G401 (cell line): ENCODE measurements around the gene USP34. TPM values are rescaled to one million over a fixed set of nuclear protein-coding genes. Genes with fewer than 3 reads are reported as not detected.
"Not testable (repeated sequence)": the region's sequence is repeated elsewhere in the genome, so short reads cannot be mapped to it uniquely, and the experiment has no call there.

ENCODE experiments used
- DNase-seq: peaks from one replicate; pipeline ENCODE4 v3.0.0-alpha.2; 2015; ENCODE audit warnings: low spot score
- in situ Hi-C: cut with HindIII; loops from 2 replicates; pipeline ENCODE4 v1.10.0; 2016; ENCODE audit warnings: low sequenced_read_pairs, mixed read lengths
- total RNA-seq: library from RNA; depleted of rRNA; stranded (reverse); fragments of >200 nt; shearing (Covaris generic); gene quantifications from 2 replicates; pipeline ENCODE4 v1.2.3, GENCODE V29; 2014

USP34 gene
- total RNA-seq, 1 experiment from 2014 or later: 117 TPM

- in situ Hi-C loops, DNase-seq: not testable (repeated sequence)
These were observed 2.7 kb downstream of the USP34 start for GRCh38 chr2:61468231-61468630.

GRCh38 chr2:61465045-61465444 lies 5.8 kb downstream of the USP34 start:
- no peak for DNase-seq
- in situ Hi-C loops: no loop called here

- in situ Hi-C loops: no loop called here
- peak; percentile 57 for DNase-seq
These were observed 7.0 kb downstream of the USP34 start for GRCh38 chr2:61463769-61464475.

GRCh38 chr2:61461404-61461803 lies 9.5 kb downstream of the USP34 start:
- DNase-seq: no peak
- in situ Hi-C loops: no loop called here

- in situ Hi-C loops: no loop called here
These were observed 10.7 kb downstream of the USP34 start for GRCh38 chr2:61460163-61460562.

GRCh38 chr2:61456746-61457420 lies 14.0 kb downstream of the USP34 start:
- in situ Hi-C loops: no loop called here

More at GRCh38 chr2:61460163-61460562, 10.7 kb downstream of the USP34 start:
- no peak for DNase-seq

GRCh38 chr2:61456070-61456745 lies 14.7 kb downstream of the USP34 start:
- DNase-seq: no peak
- in situ Hi-C loops: no loop called here

More at GRCh38 chr2:61456746-61457420, 14.0 kb downstream of the USP34 start:
- no peak for DNase-seq

- in situ Hi-C loops, DNase-seq: not testable (repeated sequence)
These were observed 15.9 kb downstream of the USP34 start for GRCh38 chr2:61454972-61455371.

GRCh38 chr2:61454383-61454782 lies 16.5 kb downstream of the USP34 start:
- no peak for DNase-seq
- in situ Hi-C loops: no loop called here

GRCh38 chr2:61452392-61452791 lies 18.5 kb downstream of the USP34 start:
- in situ Hi-C loops: no loop called here
- no peak for DNase-seq

- no peak for DNase-seq
- in situ Hi-C loops: no loop called here
These were observed 19.7 kb downstream of the USP34 start for GRCh38 chr2:61451178-61451577.

- in situ Hi-C loops: no loop called here
- no peak for DNase-seq
These were observed 20.7 kb downstream of the USP34 start for GRCh38 chr2:61450144-61450543.

- no peak for DNase-seq
- in situ Hi-C loops: no loop called here
These were observed 22.7 kb downstream of the USP34 start for GRCh38 chr2:61448229-61448628.

- DNase-seq, in situ Hi-C loops: not testable (repeated sequence)
These were observed 23.9 kb downstream of the USP34 start for GRCh38 chr2:61446971-61447370.

GRCh38 chr2:61443342-61444041 lies 27.4 kb downstream of the USP34 start:
- in situ Hi-C loops: no loop called here
- DNase-seq: no peak

- in situ Hi-C loops: no loop called here
- no peak for DNase-seq
These were observed 31.5 kb downstream of the USP34 start for GRCh38 chr2:61439241-61440002.

GRCh38 chr2:61438670-61439069 lies 32.2 kb downstream of the USP34 start:
- in situ Hi-C loops: no loop called here
- no peak for DNase-seq

GRCh38 chr2:61437170-61437569 lies 33.7 kb downstream of the USP34 start:
- DNase-seq: no peak
- in situ Hi-C loops: no loop called here

GRCh38 chr2:61436092-61436491 lies 34.8 kb downstream of the USP34 start:
- in situ Hi-C loops: no loop called here
- no peak for DNase-seq
